GM12874 (cell line): ENCODE measurements around the gene NPTXR.

Source experiments
- CTCF ChIP-seq: IDR thresholded peaks from 2 replicates; pipeline ENCODE4 v1.5.1; 2011; ENCODE audit warnings: low read depth, mild to moderate bottlenecking, control low read depth, low read length, moderate library complexity; ENCODE audit not compliant: insufficient read depth

NPTXR gene

GRCh38 chr22:38862375-38863329 lies 18.8 kb upstream of the NPTXR start:
- TF ChIP-seq CTCF = no peak

GRCh38 chr22:38861927-38862326 lies 18.1 kb upstream of the NPTXR start:
- no peak for TF ChIP-seq CTCF

- TF ChIP-seq CTCF = no peak
These were observed 17.5 kb upstream of the NPTXR start for GRCh38 chr22:38861170-38861876.

- TF ChIP-seq CTCF = no peak
These were observed 16.7 kb upstream of the NPTXR start for GRCh38 chr22:38860283-38861169.

- TF ChIP-seq CTCF = no peak
These were observed 15.9 kb upstream of the NPTXR start for GRCh38 chr22:38859581-38860282.

- TF ChIP-seq CTCF = no peak
These were observed 14.7 kb upstream of the NPTXR start for GRCh38 chr22:38858492-38858891.
